HG02588 (cell line): ENCODE results near the gene FAM83B.
"Not testable (repeated sequence)": the region's sequence is repeated elsewhere in the genome, so short reads cannot be mapped to it uniquely, and the experiment has no call there.

Source experiments
- ATAC-seq: cut with Tn5 transposase; IDR thresholded peaks from one replicate; pipeline ENCODE4 v1.9.1; 2021; ENCODE audit warnings: mild to moderate bottlenecking, moderate library complexity; ENCODE audit not compliant: unreplicated experiment

FAM83B gene

DNA sequence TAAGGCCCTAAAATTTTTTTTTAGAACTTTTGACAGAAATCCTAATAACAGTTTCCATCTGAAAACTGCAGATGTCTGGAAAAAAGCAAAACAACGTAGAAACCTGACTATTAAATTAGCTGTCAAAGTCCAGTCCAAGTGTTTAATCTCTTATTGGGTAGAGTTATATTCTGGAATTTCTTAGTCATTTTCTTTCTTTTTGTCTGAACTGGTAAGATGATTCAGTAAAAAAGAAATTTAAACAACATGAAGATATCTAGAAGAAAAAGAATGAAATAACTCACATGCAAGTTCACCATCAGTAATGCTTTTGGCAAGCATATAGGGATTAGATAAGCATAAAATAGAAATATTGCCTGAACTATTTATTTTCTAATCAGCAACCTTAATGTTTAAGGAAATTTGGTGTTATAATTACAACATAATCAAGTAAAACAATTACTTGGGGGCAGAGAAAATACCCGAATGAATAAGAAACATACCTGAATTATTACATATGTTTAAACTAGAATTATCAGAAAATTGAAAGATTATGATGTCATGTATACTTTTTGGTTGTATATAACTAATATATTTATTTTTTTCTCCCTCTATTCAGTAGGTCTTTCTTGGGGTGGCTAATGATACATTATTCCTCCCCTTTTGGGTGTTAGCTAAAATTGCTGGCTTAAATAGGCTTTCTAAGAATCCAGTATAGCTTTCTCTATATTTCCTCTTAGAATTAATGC is 51.1 kb downstream of the FAM83B start:
- no peak for ATAC-seq

DNA sequence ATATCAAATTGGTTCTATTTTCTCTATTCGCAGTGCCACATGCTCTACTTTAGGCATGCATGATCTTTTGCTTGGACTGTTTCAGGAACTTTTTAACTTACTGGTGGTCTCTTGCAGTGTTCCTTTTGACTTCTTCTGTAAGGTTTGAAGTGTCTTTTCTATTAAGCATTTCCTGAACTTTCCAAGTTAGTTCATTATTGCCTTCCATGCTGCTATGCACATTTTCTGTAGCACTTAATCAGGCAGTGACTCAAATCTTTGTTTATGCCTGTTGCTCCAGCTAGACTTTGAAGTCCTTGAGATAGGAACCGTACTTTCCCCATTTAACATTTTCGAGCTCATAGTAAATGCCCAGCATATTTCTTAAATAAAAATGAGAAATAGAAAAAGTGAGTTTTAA is 52.2 kb downstream of the FAM83B start:
- no peak for ATAC-seq

DNA sequence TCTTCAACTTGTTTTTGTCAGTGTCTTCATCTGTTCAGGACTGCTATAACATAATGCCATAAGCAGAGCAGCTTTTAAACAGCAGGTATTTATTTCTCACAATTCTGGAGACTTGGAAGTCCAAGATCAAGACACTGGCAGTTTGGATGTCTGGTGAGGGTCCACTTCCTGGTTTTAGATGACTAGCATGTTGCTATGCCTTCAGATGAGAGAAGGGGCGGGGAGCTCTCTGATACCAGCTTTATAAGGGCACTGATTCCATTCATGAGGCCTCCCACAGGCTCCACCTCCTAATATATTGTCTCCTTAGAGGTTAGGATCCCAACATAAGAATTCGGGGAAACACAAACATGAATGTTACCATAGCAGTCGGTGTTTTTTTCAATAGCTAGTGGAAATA is 52.9 kb downstream of the FAM83B start:
- no peak for ATAC-seq

DNA sequence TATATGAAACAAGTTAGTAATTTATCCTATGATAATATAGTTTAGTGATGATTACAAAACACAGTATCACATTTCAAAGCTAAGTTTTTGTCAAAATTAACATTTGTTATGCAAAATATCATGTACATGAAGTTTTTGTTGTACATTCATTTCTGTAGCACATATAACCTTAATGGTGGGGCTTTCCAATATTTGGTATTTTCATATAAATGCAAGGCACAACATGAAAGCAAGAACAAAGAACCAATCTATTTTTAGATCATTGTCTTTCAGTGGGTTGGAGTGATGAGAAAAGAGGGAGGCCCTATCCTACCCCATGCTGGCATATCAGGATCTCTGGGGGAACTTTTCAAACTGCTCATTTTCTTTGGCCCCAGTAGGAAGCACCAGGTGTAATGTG is 53.4 kb downstream of the FAM83B start:
- no peak for ATAC-seq

DNA sequence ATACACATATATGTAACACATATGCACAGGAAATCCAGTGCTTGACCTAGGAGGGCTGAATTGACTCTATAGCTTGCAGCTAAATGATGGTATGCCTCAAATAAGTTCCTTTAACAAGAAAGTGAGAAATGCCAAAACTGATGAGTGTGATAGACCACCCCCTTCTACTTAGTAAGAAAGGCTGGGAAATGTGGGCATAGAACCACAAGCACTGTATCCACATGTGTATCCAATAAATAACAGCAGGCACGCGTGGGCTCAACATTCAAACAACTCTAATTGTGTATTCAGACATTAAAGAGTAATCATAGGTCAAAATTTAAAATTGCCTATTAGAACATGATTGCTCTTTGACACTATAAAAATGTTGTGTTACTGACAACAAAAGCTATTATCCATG is 54.1 kb downstream of the FAM83B start:
- no peak for ATAC-seq

DNA sequence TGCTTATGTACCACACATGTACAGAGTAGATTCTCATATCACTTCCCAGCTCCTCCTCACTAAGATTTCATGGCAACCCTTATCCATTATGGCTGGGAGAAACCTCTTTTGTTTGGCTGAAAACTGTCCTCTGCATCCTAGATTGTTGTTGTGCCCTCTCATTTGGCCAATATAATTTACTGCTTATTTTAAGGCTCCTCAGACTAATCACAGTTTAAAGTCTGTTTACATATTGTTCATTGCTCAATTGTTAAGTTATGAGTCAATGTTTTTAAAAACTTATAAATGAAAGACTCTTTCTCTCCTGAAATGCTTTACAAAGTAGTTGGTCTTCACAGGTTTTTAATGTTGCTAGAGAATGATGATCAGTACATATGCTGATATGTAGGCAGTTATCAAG is 57.3 kb downstream of the FAM83B start:
- no peak for ATAC-seq

DNA sequence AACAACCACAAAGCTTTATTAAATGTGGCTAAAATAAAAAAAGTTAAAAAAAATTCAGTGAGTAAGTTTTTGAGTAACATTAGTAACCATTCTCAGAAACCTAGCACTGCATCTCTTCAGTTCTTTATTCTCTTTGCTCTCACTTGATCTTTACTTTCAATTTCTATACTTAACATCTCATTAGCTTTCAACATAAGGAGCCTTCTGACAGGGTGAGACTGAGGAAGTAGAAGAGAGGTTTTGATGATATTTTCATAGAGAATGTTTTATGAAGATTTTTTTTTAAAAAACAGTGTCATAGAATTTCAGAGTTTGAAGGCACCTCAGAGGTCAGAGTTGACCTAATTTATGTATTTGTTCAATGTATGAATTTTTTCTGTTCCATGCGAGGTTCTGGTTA is 60.8 kb downstream of the FAM83B start:
- no peak for ATAC-seq

DNA sequence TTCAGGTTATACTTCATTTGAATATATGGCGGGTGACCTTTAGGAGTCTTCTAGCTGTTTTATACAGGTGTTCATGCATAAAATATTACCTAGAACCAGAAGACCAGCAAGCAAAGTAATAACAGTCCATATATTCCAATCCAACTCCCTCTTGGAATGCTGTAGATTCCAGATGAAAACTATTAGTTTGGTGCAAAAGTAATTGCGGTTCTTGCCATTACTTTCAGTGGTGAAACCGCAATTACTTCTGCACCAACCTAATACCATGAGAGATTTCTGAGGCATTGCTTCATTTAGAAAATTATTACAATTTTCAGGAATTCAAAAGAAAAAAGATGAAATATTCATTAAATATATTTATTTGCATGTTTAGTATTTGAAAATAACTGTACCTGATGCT is 62.6 kb downstream of the FAM83B start:
- ATAC-seq: no peak

DNA sequence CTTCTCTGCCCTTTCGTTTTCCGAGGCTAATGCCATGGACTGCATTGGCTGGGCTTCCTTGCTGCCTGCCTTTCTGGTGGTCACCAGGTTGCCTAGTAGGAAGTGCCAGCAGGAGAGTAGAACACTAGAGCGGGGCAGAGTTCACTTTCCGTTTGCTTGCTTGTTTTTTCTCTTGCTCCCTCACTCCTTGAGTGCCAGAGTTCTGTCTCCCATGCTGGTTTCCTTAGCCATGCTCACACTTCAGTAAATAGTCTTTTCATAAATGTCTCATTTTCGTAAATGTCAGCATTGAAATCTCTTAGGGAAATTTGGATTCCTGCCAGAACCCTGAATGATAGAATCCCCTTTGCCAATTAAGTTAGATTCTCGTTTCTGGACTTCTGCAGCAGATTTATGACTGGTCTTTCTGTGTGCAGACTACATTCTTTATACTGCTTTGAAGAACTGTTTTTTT is 63.9 kb downstream of the FAM83B start:
- ATAC-seq: no peak

DNA sequence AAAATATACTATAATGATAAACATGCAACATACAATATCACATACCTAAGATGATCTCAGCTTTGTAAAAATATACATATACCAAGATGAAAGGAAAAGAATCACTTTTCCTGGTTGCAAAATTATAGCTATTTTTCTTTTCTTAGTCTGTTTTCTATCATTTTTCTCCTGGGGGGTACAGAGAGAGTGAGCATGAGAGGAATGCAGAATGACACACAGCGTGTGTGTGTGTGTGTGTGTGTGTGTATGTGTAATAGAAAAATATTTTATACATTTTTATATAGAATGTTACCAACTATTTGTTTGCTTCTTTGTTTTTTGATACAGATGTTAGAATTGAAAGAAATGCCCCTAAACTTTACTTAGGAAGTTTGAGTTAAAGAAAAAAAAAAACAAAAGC is 64.3 kb downstream of the FAM83B start:
- no peak for ATAC-seq

DNA sequence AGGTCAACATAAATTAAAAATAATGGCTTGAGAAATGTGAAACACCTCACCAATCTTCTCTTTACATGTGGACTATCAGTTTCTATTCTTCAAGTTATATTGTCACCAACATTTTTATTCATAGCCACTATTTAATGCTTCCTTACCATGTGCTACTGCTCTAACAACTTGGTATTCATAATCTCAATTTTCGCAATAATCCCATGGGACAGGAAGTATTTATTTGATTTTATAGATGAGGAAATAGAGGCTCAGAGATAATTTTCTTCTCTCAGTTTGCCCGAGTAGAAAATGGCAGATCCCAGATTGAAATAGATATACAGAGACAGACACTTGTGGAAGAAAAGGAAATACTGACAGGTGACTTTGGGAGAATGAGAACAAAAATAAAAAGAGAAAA is 66.6 kb downstream of the FAM83B start:
- no peak for ATAC-seq

DNA sequence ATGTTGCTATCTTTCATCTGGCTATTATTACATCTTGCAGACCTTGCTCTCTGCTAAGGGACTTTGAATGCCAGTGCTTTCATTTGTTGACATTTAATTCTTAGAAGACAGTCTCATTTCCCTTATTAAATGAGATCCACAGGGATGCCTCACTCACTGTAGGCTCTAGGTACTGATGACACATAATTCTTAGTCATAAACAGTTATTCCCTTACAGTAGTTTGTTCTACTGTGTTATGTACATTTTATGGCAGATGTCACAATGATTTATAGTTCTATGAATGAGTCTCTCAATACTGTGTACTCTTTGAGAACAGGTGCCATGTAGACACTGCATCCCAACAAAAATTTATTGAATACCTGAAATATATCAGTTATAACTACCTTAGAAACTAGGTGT is 70.3 kb downstream of the FAM83B start:
- no peak for ATAC-seq

DNA sequence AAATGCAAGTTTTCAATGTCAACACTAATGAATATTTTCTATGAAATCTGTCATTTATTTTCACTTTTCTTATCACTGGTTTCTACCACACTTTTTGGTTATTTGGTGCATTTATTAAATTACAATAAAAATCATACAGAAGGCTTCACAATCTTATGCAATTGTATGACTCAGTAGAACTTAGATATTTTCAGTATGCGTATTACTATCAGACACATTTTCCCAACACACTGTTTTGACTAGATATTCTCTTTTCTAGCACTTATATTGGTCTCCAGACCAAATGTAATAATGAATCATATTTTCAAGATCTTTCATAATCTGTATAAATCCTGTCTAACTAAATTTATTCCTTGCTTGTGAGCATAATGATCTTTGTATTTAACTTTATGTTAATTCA is 74.1 kb downstream of the FAM83B start:
- ATAC-seq: no peak

DNA sequence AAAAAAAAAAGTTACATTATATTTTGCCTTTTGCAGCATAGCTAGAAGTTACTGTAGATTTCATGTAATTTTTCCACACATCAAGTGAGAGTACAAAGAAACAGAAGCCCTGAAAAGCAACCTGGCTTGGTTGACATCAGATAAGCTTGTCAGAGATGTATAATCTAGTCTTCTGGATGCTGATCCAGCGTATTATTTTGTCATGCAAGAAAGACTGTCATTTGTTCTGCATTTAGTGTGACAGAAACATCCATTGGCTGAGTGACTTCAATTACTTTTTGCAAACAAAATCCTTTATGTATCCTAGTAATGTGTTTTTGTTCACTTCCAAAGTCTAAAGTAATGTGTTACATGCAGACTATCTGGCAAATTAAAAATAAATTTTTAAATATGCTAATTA is 75.3 kb downstream of the FAM83B start:
- no peak for ATAC-seq

DNA sequence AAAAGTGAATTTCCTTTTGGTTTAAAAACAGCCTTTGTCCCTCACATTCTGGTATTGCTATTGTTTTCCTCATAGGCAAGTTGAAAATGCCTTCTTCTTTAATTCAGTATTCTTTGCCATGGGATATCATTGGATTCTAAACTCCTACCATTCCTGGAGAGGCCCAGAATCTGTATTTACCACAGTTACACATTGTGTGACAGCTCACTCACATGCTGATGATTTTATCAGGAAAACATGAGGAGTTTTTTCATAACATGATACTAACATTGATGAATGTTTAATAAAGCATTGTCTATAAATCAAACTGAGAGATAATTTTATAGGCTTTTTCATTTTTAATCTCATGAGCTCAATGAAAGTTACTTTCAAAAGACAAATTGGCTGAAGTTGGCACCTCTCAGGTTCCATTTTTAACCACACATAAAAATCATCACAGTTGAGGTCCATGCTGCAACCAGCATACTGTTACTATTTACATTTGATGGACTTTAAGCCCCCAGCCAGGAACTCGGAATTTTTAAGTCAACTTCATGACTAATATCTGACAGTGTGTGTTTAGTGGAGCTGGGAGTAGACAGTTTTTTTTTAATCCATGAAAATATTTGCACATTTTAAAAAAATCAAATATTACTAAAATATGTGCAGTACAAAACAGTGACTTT is 82.8 kb downstream of the FAM83B start:
- no peak for ATAC-seq

DNA sequence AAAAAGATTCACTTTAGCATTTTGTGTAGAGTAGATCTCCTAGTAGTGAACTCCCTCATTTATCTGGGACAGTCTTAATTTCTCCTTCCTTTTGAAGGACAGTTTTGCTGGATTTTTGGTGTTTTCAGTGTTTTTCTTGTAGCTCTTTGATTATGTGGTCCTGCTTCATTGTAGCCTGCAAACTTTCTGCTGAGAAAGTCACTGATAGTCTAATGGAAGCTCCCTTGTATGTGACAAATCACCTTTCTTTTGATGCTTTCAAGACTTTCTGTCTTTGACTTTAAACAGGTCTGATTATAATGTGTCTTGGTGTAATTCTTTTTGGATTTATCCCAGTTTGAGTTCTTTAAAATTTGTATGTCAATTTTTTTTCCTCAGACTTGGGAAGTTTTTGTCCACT is 86.1 kb downstream of the FAM83B start:
- ATAC-seq: no peak

DNA sequence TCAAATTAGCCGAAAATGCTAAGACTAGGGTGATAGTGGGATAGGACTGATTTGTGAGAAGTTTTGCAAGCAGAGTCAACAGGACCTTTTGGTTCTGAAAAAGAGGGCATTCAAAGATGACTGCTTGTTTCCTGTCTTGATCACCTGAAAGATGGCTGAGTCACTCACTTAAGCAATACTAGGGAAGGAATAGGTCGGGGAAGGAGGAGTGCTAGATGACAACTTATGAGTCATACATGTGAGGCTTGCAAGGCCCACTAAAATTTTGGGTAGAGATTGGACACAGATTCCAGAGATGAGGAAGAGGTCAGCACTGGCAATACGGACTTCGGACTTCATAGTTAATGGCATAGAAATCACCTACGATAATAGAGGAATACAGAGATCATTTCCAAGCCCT is 89.2 kb downstream of the FAM83B start:
- no peak for ATAC-seq

DNA sequence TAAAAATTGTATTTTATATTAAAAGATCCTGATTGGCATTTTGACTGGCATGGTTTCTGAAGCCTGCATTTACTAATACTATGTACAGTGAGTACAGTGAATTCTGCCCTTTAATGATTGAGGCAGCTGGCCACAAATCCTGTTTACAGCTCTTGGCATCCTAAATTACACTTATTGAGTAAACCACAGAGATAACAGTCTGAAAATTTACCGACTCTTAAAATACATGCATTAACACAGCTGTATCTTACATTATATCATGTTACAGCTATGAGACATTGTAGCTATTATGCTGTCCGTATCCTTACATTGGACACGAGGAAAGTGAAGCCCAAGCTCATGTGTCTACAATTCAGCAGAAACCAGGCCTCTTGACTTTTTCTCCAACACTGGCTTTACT is 90.8 kb downstream of the FAM83B start:
- no peak for ATAC-seq

DNA sequence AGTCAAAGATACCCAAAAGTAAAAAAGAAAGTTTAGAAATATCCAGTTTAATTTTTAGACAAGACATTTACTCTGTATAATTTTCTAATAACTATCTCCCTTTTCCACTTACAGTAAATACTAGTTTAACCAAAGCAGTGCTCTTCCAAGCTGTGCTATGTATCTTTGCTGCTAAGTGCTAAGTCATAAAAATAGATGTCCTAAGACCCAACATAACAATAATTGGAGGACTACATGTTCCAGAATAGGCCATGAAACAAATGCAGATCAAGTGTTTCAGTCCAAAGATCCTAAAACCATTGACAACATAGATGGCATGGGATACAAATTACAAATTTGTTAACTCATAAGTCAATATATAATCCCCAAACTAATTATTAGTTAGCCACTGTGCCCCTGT is 111.1 kb downstream of the FAM83B start:
- no peak for ATAC-seq

DNA sequence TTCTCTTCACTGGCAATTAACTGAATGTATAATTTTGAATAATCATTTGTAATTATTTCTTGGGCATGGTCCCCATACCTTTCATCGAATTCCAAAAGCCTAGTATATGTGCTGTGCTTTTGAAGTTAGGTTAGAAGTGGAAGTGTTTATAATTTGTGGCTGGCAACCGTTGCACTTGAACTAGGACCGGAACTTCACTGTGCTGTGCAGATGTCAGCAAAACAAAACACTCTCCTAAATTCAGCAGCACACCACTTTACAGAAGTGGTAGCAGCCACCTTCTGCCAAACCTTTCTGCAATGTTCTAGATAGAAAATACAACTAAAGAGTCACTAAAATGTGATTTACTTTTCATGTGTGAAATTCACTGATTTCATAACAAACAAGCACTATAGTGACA is 111.9 kb downstream of the FAM83B start:
- ATAC-seq: no peak

DNA sequence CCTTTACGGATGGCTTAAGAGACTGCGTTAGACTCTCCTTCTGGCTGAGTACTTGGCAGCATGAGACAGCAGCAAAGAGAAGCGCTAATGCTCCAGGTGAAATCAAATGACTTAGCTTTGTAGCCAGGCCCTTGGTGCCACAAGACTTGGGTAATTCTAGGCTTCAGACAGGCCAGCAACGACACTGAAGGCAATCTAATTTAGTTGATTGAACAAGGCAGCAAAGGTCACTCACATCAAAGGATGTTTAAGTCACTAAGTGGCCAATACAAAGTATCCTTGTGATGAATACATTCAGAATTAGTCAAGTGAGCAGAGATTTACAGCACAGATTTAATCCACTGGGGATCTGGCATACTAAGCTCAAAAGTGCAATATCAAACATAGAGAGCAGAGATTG is 113.2 kb downstream of the FAM83B start:
- ATAC-seq: no peak

DNA sequence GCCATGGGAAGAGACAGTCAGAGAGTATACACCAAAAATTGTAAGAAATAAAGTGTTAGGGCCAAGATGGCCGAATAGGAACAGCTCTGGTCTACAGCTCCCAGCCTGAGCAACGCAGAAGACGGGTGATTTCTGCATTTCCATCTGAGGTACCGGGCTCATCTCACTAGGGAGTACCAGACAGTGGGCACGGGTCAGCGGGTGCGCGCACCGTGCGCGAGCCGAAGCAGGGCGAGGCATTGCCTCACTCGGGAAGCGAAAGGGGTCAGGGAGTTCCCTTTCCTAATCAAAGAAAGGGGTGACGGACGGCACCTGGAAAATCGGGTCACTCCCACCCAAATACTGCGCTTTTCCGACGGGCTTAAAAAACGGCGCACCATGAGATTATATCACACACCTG is 114.8 kb downstream of the FAM83B start:
- not testable (repeated sequence) for ATAC-seq

DNA sequence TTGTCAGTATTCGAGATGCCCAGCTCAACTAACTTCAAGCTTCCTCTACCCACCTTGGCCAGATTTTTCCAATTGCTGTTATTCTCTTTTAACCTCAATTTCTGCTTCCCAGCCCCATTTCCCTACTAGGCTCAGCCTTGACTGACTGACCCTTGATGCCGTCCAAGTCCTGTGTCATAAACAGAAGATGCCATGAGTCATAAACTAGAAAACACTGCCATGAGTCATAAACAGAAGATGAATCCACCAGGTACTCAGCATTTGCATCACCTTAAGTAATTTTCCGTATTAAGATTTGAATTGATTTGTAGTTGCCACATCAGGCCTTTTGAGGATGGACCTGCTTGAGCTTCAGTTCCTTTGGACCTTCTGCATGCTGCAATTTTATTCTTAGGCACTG is 123.8 kb downstream of the FAM83B start:
- ATAC-seq: no peak
